ENCODE results near the gene DUS4L.

Gene DUS4L

DNA sequence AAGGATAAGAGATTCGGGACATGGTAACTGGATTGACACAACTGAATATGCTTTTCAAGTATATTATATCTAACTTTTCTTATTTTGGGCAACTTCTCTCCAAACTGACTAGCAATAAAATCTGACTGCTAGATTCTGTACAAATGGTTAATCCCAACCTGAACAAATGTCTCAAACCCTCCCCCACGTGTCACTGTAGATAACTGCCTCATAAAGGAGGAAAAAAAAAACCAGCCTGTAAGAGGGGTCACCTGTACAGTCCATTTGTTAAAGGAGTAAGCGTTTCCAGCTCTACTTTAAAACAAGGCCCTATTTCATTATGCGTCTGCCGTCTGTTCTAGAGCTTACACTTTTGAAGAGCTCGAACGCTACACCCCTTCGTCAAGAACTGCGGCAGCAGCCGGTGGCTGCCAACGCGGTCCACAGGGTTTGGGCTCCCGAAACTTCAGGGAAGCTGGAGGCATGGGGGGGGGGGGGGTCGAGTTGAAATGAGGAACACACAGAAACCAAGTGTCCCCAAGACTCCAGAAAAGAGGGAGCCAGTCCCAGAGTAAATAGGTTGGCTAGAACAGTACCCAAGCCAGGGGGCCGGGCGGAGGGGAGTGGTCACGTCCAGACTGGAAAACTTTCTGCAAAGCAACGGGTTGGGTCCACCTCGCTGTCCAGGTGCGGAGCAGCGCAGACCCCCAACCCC, 543 bp upstream of the DUS4L start:
- peak overlapping the region; percentile 87 for H3K4me3 Mint-ChIP-seq
- peak overlapping the region; percentile 88 for H3K27ac Mint-ChIP-seq
- peaks cover 11% of the 10 kb centered on the region for H3K36me3 Mint-ChIP-seq (ENCODE audit: low read depth)
- no peaks in the 10 kb centered on the region for H3K27me3 Mint-ChIP-seq
- H3K4me1 Mint-ChIP-seq (ENCODE audit: low read depth), result peaks cover 60% of the 10 kb centered on the region
- no peaks in the 10 kb centered on the region for H3K9me3 Mint-ChIP-seq

- Mint-ChIP-seq H3K27ac (peak overlapping the region; percentile 88), H3K4me1 (ENCODE audit: low read depth) (peaks cover 51% of the 10 kb centered on the region), H3K27me3 (no peaks in the 10 kb centered on the region), H3K36me3 (ENCODE audit: low read depth) (peaks cover 19% of the 10 kb centered on the region), H3K9me3 (no peaks in the 10 kb centered on the region), H3K4me3 (peak overlapping the region; percentile 87)
Observed at GRCh38 chr7:107564553-107565298, 955 bp downstream of the DUS4L start.

GRCh38 chr7:107570298-107570697, 6.5 kb downstream of the DUS4L start:
- peaks cover 42% of the 10 kb centered on the region for H3K36me3 Mint-ChIP-seq (ENCODE audit: low read depth)

GRCh38 chr7:107573537-107573936, 9.8 kb downstream of the DUS4L start:
- no peaks in the 10 kb centered on the region for H3K27me3 Mint-ChIP-seq
- H3K4me3 Mint-ChIP-seq, result no peak overlapping the region
- no peaks in the 10 kb centered on the region for H3K4me1 Mint-ChIP-seq (ENCODE audit: low read depth)
- H3K9me3 Mint-ChIP-seq, result no peaks in the 10 kb centered on the region
- H3K36me3 Mint-ChIP-seq (ENCODE audit: low read depth), result peaks cover 31% of the 10 kb centered on the region
- H3K27ac Mint-ChIP-seq, result no peak overlapping the region

More at GRCh38 chr7:107570298-107570697, 6.5 kb downstream of the DUS4L start:
- Mint-ChIP-seq H3K27ac (no peak overlapping the region), H3K4me3 (no peak overlapping the region), H3K4me1 (ENCODE audit: low read depth) (peaks cover 4% of the 10 kb centered on the region), H3K27me3 (no peaks in the 10 kb centered on the region), H3K9me3 (no peaks in the 10 kb centered on the region)

- H3K27ac Mint-ChIP-seq, result peak overlapping the region; percentile 87
- H3K4me3 Mint-ChIP-seq, result peak overlapping the region; percentile 92
- peaks cover 13% of the 10 kb centered on the region for H3K36me3 Mint-ChIP-seq (ENCODE audit: low read depth)
Observed at GRCh38 chr7:107579554-107579884, 15.7 kb downstream of the DUS4L start.

DNA sequence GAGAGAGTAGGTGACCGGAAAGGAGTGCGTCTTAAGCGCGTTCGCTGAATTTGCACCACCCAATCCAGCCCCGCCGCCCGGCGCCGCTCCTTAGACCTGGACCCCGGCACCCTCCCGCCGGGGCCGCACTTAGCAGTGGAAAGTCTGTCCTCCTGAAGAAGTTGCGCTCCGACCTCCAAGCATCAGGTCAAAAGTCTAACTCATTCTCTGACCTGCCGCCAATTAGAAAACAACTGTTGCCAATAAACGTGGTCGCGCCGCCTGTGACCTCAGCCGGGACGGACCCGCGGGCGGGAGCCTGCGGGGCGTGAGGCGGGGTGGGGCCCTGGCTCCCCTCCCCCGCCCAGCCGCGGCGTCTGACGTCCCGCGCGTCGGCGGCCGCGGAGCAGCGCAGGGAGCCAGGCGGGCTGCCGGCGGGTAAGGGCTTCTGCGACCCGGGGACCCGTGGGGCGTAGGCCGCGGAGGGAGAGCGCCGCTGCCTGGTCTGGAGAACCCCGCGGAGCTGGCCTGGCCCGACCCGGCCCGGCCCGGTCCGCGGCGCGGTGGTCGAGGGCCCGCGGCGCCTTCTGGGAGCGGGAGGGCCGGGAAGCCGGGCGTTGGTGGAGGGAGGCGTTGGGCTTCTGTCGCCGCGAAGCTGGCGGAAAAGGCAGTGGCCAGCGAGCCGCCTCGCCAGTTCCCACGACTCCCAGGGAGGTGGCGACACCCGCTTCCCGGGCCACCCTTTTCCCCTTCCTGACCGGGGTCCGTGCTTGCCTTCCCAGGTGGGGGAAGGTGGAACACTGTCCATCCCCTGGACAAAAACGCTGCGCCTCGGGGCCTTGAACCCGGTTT, 16.3 kb downstream of the DUS4L start, which contains the start of gene BCAP29:
Gene BCAP29 (plus strand): TSS at position 362 of the 831 bp plus-strand sequence. CDS start 527 bp downstream, outside the sequence.
- H3K36me3 Mint-ChIP-seq (ENCODE audit: low read depth), result peaks cover 15% of the 10 kb centered on the region
- H3K4me3 Mint-ChIP-seq, result peak within 1 kb of the TSS; percentile 92
- no peaks in the 10 kb centered on the region for H3K9me3 Mint-ChIP-seq
- no peaks in the 10 kb centered on the region for H3K27me3 Mint-ChIP-seq
- peak within 1 kb of the TSS; percentile 87 for H3K27ac Mint-ChIP-seq
- H3K4me1 Mint-ChIP-seq (ENCODE audit: low read depth), result peaks cover 24% of the 10 kb centered on the region

More at GRCh38 chr7:107579554-107579884, 15.7 kb downstream of the DUS4L start:
- no peaks in the 10 kb centered on the region for H3K27me3 Mint-ChIP-seq
- H3K9me3 Mint-ChIP-seq, result no peaks in the 10 kb centered on the region
- H3K4me1 Mint-ChIP-seq (ENCODE audit: low read depth), result peaks cover 24% of the 10 kb centered on the region

- H3K9me3 Mint-ChIP-seq, result no peaks in the 10 kb centered on the region
- peak overlapping the region; percentile 92 for H3K4me3 Mint-ChIP-seq
- H3K27me3 Mint-ChIP-seq, result no peaks in the 10 kb centered on the region
- H3K27ac Mint-ChIP-seq, result peak overlapping the region; percentile 49
- H3K4me1 Mint-ChIP-seq (ENCODE audit: low read depth), result peaks cover 24% of the 10 kb centered on the region
- peaks cover 21% of the 10 kb centered on the region for H3K36me3 Mint-ChIP-seq (ENCODE audit: low read depth)
Observed at GRCh38 chr7:107580716-107581383, 17.1 kb downstream of the DUS4L start.

- no peaks in the 10 kb centered on the region for H3K27me3 Mint-ChIP-seq
- H3K27ac Mint-ChIP-seq, result no peak overlapping the region
- peaks cover 24% of the 10 kb centered on the region for H3K4me1 Mint-ChIP-seq (ENCODE audit: low read depth)
- H3K9me3 Mint-ChIP-seq, result no peaks in the 10 kb centered on the region
- peak overlapping the region; percentile 92 for H3K4me3 Mint-ChIP-seq
- H3K36me3 Mint-ChIP-seq (ENCODE audit: low read depth), result peaks cover 27% of the 10 kb centered on the region
Observed at GRCh38 chr7:107581387-107582013, 17.7 kb downstream of the DUS4L start.

- no peak overlapping the region for H3K27ac Mint-ChIP-seq
- H3K9me3 Mint-ChIP-seq, result no peaks in the 10 kb centered on the region
- peaks cover 31% of the 10 kb centered on the region for H3K36me3 Mint-ChIP-seq (ENCODE audit: low read depth)
- H3K4me1 Mint-ChIP-seq (ENCODE audit: low read depth), result peaks cover 24% of the 10 kb centered on the region
- H3K27me3 Mint-ChIP-seq, result no peaks in the 10 kb centered on the region
- H3K4me3 Mint-ChIP-seq, result no peak overlapping the region
Observed at GRCh38 chr7:107582875-107583274, 19.1 kb downstream of the DUS4L start.

- Mint-ChIP-seq H3K27me3 (no peaks in the 10 kb centered on the region), H3K4me1 (ENCODE audit: low read depth) (peaks cover 20% of the 10 kb centered on the region), H3K36me3 (ENCODE audit: low read depth) (peaks cover 35% of the 10 kb centered on the region), H3K27ac (no peak overlapping the region), H3K9me3 (no peaks in the 10 kb centered on the region), H3K4me3 (no peak overlapping the region)
Observed at GRCh38 chr7:107584716-107585115, 20.9 kb downstream of the DUS4L start.

- H3K36me3 Mint-ChIP-seq (ENCODE audit: low read depth), result peaks cover 31% of the 10 kb centered on the region
- no peaks in the 10 kb centered on the region for H3K27me3 Mint-ChIP-seq
- H3K9me3 Mint-ChIP-seq, result no peaks in the 10 kb centered on the region
- no peak overlapping the region for H3K27ac Mint-ChIP-seq
- H3K4me3 Mint-ChIP-seq, result no peak overlapping the region
- H3K4me1 Mint-ChIP-seq (ENCODE audit: low read depth), result no peaks in the 10 kb centered on the region
Observed at GRCh38 chr7:107588529-107589130, 24.9 kb downstream of the DUS4L start.

GRCh38 chr7:107591421-107591820, 27.6 kb downstream of the DUS4L start:
- no peak overlapping the region for H3K27ac Mint-ChIP-seq
- no peaks in the 10 kb centered on the region for H3K9me3 Mint-ChIP-seq
- H3K36me3 Mint-ChIP-seq (ENCODE audit: low read depth), result peaks cover 18% of the 10 kb centered on the region
- no peak overlapping the region for H3K4me3 Mint-ChIP-seq
- no peaks in the 10 kb centered on the region for H3K27me3 Mint-ChIP-seq
- H3K4me1 Mint-ChIP-seq (ENCODE audit: low read depth), result no peaks in the 10 kb centered on the region

- no peaks in the 10 kb centered on the region for H3K9me3 Mint-ChIP-seq
- no peaks in the 10 kb centered on the region for H3K4me1 Mint-ChIP-seq (ENCODE audit: low read depth)
- H3K4me3 Mint-ChIP-seq, result no peak overlapping the region
- H3K27me3 Mint-ChIP-seq, result no peaks in the 10 kb centered on the region
- H3K27ac Mint-ChIP-seq, result no peak overlapping the region
- peaks cover 14% of the 10 kb centered on the region for H3K36me3 Mint-ChIP-seq (ENCODE audit: low read depth)
Observed at GRCh38 chr7:107592361-107593024, 28.7 kb downstream of the DUS4L start.

All from stimulated activated naive CD8-positive, alpha-beta T cell treated with anti-CD3 and anti-CD28 coated beads, Interleukin-15, Interleukin-2, amounts not matched to agents 100 ng/mL and 50 ng/mL, for 24 hours (primary cell).